Measurements from ENCODE around the gene EOGT.

Gene EOGT

DNA sequence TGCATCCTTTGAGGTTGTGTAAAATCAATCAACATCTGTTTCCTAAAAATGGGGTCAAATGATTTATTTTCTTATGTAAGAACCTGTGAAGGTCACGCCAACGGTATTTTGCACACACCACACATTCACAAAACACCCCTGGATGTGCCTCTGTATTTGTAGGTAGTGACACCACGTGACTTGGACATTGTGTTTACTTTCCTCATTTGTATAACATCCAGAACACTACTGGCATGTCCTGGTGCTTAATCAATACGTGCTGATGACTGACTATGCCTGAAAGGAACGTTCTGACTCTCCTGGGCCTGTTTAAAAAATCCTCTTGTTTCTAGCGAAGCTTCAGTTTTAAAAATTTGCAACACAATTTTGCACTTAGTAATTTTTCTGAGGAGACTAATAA is 77.7 kb downstream of the EOGT start:
- peaks cover 4% of the 10 kb centered on the region for H3K4me1 ChIP-seq (ENCODE audit: insufficient read depth, insufficient read length)

DNA sequence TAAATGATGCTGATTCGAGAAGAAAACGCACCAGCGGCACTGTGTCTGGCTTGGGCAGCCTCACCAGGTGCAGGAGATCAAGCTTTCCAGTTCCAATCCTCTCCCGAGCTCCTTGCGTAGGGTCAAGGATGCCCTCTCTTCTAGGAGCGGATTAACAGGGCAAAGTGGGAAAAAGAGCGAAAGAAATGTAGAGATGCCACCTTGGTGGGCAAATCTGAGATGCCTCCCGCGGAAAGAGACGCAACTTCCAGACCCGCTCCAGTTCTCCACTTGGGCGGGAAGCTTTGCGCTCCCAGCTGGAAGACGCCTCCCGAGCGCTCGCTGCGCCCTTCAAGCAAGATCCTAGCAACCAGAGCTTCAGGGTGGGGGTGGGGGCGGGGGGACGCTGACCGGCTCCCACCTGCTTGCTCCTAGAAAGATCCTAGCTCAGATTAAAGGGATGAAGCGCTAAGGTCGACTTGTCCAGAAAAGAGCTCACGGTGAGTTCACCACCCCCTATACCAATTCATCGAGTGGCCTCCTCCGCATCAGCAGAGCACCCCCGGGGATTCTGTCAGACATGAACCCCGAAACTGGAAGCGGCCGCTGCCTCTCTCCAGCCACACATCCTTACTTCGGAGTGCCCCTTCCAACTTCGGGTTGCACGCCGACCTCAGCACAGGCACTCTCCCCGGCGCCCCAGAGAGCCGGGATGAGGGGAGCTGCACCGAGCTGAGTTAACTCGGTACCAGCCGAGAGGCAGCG is 81.9 kb downstream of the EOGT start:
- Histone ChIP-seq H3K4me3 (ENCODE audit: insufficient read length, low read depth) (peak overlapping the region; percentile 65), H3K27me3 (ENCODE audit: insufficient read depth, insufficient read length) (peaks cover 29% of the 10 kb centered on the region), H3K4me1 (ENCODE audit: insufficient read depth, insufficient read length) (peaks cover 5% of the 10 kb centered on the region), H3K9me3 (ENCODE audit: insufficient read depth, low read length) (no peaks in the 10 kb centered on the region), H3K9ac (ENCODE audit: insufficient read length, low read depth) (peak overlapping the region; percentile 69), H3K36me3 (ENCODE audit: insufficient read depth, insufficient read length, low read length) (no peaks in the 10 kb centered on the region)
- TF ChIP-seq SUZ12 (IDR thresholded peaks at IDR 0.05; ENCODE audit: extremely low read depth, insufficient read depth, insufficient read length) = peak; percentile 80
- no peak for TF ChIP-seq YY1 (IDR thresholded peaks at IDR 0.05; ENCODE audit: insufficient read depth, insufficient read length)
- TF ChIP-seq ZNF274 (IDR thresholded peaks at IDR 0.05; ENCODE audit: low read depth, low read length) = no peak
- DNase-seq (ENCODE audit: low read depth, low spot score) = no peak

More for the DNA sequence above, 77.7 kb downstream of the EOGT start:
- no peak for DNase-seq (ENCODE audit: low read depth, low spot score)
- H3K36me3 ChIP-seq (ENCODE audit: insufficient read depth, insufficient read length, low read length) = no peaks in the 10 kb centered on the region
- H3K9me3 ChIP-seq (ENCODE audit: insufficient read depth, low read length) = no peaks in the 10 kb centered on the region
- H3K27me3 ChIP-seq (ENCODE audit: insufficient read depth, insufficient read length) = peaks cover 16% of the 10 kb centered on the region
- TF ChIP-seq ZNF274 (IDR thresholded peaks at IDR 0.05; ENCODE audit: low read depth, low read length) = no peak
- TF ChIP-seq SUZ12 (IDR thresholded peaks at IDR 0.05; ENCODE audit: extremely low read depth, insufficient read depth, insufficient read length) = no peak
- TF ChIP-seq YY1 (IDR thresholded peaks at IDR 0.05; ENCODE audit: insufficient read depth, insufficient read length) = no peak
- no peak overlapping the region for H3K4me3 ChIP-seq (ENCODE audit: insufficient read length, low read depth)
- no peak overlapping the region for H3K9ac ChIP-seq (ENCODE audit: insufficient read length, low read depth)

Data from NT2/D1 (cell line).